Nephron progenitor cell (in vitro differentiated cells): ENCODE measurements around the gene KCNJ6.

Experiments
- DNase-seq: peaks from one replicate; pipeline ENCODE4 v3.0.0; 2021
- H3K27ac Mint-ChIP-seq: 2 replicates; pipeline ENCODE4 v1.8.0; 2021; ENCODE audit warnings: mild to moderate bottlenecking, moderate library complexity, mixed read lengths
- H3K27me3 Mint-ChIP-seq: 2 replicates; pipeline ENCODE4 v1.8.0; 2021; ENCODE audit warnings: mild to moderate bottlenecking, low read depth, mixed read lengths; ENCODE audit not compliant: poor library complexity
- H3K36me3 Mint-ChIP-seq: 2 replicates; pipeline ENCODE4 v1.8.0; 2021; ENCODE audit warnings: low read depth, mixed read lengths
- H3K4me1 Mint-ChIP-seq: 2 replicates; pipeline ENCODE4 v1.8.0; 2021; ENCODE audit warnings: mixed read lengths
- H3K4me3 Mint-ChIP-seq: 2 replicates; pipeline ENCODE4 v1.8.0; 2021; ENCODE audit warnings: mild to moderate bottlenecking, moderate library complexity, mixed read lengths
- H3K9me3 Mint-ChIP-seq: 2 replicates; pipeline ENCODE4 v1.8.0; 2021; ENCODE audit warnings: mild to moderate bottlenecking, moderate library complexity, mixed read lengths
- TF ChIP-seq, protein P1 (sequence below): fragments of 200-600 bp; sonication (generic); IDR thresholded peaks from 2 replicates; pipeline ENCODE4 v1.5.0; 2021; ENCODE audit warnings: antibody characterized with exemption

Gene KCNJ6

DNA sequence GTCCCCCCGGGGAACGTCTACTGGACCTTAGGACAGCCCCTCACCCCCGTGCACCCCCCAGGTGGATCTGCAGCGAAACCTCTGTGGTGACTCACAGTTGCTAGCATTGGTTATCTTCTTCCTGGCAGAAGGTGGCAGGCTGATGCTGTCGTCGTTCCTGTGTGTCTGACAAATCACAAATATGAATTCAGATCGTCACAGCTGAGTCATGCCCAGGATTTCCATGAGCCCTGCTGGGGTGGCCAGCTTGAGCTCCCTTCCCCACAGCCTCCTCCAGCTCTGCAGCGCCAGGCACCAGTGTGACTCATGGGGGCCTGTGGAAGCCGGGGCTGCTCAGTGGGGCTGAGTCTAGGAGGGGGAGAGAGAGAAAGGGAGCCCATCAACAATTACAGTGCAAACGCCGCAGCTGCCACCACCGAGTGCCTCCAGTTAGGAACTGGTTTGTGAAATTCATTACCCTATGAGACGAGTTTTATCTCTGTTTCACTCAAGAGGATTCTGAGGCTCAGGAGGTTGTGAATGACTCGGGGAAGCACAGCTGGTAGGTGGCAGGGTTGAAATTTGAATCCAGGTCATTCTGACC lies 351.8 kb downstream of the KCNJ6 start:
- no peak overlapping the region for H3K4me3 Mint-ChIP-seq
- H3K27ac Mint-ChIP-seq, result no peak overlapping the region
- TF ChIP-seq, protein P1, sequence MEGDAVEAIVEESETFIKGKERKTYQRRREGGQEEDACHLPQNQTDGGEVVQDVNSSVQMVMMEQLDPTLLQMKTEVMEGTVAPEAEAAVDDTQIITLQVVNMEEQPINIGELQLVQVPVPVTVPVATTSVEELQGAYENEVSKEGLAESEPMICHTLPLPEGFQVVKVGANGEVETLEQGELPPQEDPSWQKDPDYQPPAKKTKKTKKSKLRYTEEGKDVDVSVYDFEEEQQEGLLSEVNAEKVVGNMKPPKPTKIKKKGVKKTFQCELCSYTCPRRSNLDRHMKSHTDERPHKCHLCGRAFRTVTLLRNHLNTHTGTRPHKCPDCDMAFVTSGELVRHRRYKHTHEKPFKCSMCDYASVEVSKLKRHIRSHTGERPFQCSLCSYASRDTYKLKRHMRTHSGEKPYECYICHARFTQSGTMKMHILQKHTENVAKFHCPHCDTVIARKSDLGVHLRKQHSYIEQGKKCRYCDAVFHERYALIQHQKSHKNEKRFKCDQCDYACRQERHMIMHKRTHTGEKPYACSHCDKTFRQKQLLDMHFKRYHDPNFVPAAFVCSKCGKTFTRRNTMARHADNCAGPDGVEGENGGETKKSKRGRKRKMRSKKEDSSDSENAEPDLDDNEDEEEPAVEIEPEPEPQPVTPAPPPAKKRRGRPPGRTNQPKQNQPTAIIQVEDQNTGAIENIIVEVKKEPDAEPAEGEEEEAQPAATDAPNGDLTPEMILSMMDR, result no peak
- no peaks in the 10 kb centered on the region for H3K36me3 Mint-ChIP-seq
- H3K4me1 Mint-ChIP-seq, result peaks cover 39% of the 10 kb centered on the region
- no peak for DNase-seq
- H3K27me3 Mint-ChIP-seq, result peaks cover 41% of the 10 kb centered on the region
- peaks cover 4% of the 10 kb centered on the region for H3K9me3 Mint-ChIP-seq

DNA sequence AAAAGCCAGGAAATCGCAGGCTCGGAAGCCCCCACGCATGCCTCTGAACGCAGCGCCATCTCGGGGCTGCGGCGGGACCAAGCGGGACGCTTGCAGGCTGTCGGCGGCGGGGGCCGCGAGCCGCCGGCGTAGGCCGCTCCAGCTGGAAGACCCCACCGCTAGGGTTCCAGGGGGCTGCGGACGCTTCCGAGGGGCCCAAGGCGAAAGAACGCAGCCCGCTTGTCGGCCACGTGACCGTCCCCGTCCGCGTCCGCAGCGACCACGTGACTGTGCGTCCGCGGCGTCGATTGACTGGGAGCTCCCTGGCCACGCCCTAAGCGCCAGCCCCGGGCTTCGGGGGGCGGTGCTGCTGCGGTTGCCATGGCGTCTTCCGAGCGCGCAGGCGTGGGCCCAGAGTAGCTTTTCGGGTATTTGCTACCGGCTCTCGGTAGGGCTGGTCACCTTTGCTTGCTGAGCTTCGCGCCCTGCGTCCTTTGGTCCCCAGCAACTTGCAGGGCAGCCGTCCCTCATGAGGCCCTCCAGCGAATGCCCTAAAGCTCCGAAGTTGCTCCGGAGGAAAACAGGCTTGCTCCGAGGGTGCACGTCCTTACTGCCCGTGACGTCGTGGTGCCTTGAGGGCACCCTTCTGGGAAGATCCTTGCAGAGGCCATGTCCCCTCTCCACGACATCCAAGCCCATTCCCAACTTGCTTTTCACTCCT lies 352.5 kb downstream of the KCNJ6 start:
- Mint-ChIP-seq H3K9me3 (peaks cover 8% of the 10 kb centered on the region), H3K27ac (no peak overlapping the region), H3K4me1 (peaks cover 39% of the 10 kb centered on the region), H3K36me3 (no peaks in the 10 kb centered on the region), H3K4me3 (no peak overlapping the region), H3K27me3 (peaks cover 46% of the 10 kb centered on the region)
- no peak for DNase-seq
- TF ChIP-seq, protein P1, result no peak

DNA sequence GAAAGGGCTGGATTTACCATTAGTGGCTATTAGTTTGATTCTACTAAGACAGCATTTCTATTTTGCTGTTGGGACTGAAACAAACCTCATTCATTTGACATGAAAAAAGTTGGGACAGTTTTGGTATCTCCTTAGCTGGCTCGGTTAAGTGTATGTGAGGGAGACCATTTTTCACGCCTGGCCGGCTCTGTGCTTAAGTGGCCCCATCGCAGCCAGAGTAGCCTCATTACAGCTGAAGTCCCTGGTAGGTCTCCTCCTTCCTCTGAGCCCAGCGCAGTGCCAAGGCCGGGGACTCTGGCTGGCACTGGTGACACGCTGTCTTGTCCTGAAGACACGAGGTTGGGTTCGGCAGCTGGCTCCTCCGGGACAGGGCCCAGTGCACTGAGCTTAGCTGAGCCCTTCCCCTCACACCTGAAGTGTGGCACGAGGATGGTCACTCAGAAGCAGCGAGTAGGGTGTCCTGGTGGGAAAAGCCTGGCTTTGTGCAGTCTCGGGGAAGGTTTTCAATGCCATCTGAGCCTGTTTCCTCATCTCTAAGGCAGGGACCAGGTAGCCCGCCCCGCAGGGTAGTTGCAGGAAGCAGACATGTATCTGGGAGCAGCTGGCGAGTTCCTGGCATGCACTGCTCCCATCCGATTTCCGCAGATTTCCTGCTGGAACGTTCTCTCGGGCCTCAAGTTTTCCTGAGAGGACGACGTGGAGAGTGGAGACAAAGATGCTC lies 353.2 kb downstream of the KCNJ6 start:
- peaks cover 35% of the 10 kb centered on the region for H3K4me1 Mint-ChIP-seq
- H3K27me3 Mint-ChIP-seq, result peaks cover 50% of the 10 kb centered on the region
- H3K36me3 Mint-ChIP-seq, result peaks cover 6% of the 10 kb centered on the region
- H3K9me3 Mint-ChIP-seq, result peaks cover 14% of the 10 kb centered on the region
- DNase-seq, result no peak
- TF ChIP-seq, protein P1, result no peak
- H3K4me3 Mint-ChIP-seq, result no peak overlapping the region
- H3K27ac Mint-ChIP-seq, result no peak overlapping the region

DNA sequence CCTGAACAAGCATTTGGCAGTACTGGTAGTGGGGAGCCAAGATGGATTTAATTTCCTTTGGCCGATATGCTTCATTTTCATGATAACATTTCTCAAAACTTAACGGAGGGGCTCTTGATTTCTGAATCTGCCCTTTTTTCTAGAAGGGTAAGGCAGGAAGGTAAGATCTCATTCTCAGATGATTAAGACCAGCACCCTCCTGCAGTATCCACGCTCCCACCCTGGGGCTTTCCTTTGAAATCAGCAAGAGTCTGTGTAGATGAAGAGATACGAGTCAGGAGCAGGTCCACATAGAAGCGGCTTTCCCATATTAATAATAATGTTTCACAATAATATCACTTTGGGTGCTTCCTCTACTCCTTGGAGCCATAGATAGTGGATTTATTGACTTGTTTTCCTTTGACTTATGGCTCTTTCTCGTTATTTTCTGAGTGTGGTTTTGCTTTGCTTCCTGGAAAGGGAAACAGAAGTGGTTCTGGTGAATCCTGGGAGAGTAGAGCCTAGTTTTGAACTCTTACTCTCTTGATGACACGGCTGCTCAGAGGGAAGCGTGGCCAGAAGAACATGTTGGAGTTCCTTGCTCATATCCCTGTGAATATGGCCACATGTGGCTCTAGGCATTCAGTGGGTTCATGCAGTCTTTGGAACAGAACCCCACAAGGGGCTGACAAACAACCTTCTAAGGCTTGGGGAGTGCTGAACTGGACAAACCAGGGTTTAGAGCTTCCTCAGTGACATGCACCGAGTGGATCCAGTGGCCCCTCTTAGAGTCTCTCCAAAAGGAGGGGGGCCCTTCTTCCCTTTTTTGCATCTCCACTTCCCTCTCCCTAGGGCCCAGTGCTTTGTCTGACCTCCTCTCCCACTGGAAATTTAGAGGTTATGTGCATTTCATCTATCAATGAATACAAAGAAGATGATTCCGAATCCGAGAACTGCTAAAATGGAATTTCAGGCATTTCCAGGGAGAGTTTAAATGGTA lies 354.0 kb downstream of the KCNJ6 start:
- Mint-ChIP-seq H3K4me1 (peaks cover 35% of the 10 kb centered on the region), H3K36me3 (peaks cover 6% of the 10 kb centered on the region), H3K27ac (no peak overlapping the region), H3K27me3 (peaks cover 53% of the 10 kb centered on the region), H3K4me3 (no peak overlapping the region), H3K9me3 (peaks cover 14% of the 10 kb centered on the region)
- DNase-seq, result no peak
- TF ChIP-seq, protein P1, result no peak

DNA sequence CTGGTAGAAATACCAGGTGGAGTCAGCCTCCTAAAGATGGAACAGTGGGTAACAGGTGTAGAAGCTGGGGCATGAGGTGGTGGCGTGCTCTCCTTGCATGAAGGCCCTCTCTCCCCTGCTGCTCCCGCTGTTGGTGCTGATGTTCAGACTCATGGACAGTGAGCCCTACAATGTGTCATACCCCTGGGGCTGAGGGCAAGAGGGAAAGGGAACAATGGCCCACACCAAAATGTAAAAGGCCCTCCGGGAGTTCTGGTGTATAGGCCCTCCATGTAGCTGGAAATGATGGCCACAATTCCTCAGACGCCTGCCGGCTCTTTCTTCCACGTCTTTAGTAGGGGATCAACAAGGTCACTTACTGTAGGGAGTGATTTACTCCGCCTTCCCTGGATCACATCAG lies 354.8 kb downstream of the KCNJ6 start:
- peaks cover 51% of the 10 kb centered on the region for H3K27me3 Mint-ChIP-seq
- no peak for DNase-seq
- peaks cover 14% of the 10 kb centered on the region for H3K9me3 Mint-ChIP-seq

More for the DNA sequence above, 354.8 kb downstream of the KCNJ6 start:
- TF ChIP-seq, protein P1, result no peak
- H3K27ac Mint-ChIP-seq, result no peak overlapping the region
- H3K4me3 Mint-ChIP-seq, result no peak overlapping the region
- peaks cover 6% of the 10 kb centered on the region for H3K36me3 Mint-ChIP-seq
- peaks cover 34% of the 10 kb centered on the region for H3K4me1 Mint-ChIP-seq
